NCI-H146 treated with DMSO at 0.1 percent for 48 hours (cell line): ENCODE data around the gene C1orf198.
"Not testable (repeated sequence)": the region's sequence is repeated elsewhere in the genome, so short reads cannot be mapped to it uniquely, and the experiment has no call there.

Experiments
- DNase-seq: peaks from one replicate; lab custom pipeline; 2025; ENCODE audit not compliant: unreplicated experiment; lab: John Stamatoyannopoulos, UW

The C1orf198 gene

GRCh38 chr1:230861489-230861888 is 6.8 kb downstream of the C1orf198 start:
- DNase-seq, result no peak

DNA sequence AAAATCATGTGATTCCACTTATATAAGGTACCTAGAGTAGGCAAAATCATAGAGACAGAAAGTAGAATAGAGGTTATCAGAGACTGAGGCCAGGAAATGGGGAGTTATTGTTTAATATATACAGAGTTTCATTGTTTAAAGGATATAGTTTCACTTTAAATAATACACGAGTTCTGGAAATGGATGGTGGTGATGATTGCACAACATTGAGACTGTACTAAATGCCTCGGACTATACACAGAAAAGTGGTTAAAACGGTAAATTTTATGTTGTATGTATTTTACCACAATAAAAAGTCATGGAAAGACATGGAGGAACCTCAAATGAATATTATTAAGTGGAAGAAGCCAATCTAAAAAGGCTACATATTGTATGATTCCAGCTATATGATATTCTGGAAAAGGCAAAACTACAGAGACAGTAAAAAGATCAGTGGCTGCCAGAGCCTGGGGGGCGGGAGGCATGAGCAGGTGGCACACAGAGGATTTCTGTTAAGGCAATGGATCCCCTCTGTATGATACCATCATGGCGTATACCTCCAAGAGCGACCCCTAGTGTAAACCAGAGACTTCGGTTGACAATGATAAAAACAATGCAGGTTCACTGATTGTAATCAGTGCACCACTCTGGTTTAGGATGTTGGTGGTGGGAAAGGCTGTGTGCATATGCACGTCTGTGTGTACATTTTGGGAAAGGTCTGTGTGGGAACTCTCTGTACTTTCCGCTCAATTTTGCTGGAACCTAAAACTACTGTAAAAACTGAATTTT is 7.5 kb downstream of the C1orf198 start:
- no peak for DNase-seq

DNA sequence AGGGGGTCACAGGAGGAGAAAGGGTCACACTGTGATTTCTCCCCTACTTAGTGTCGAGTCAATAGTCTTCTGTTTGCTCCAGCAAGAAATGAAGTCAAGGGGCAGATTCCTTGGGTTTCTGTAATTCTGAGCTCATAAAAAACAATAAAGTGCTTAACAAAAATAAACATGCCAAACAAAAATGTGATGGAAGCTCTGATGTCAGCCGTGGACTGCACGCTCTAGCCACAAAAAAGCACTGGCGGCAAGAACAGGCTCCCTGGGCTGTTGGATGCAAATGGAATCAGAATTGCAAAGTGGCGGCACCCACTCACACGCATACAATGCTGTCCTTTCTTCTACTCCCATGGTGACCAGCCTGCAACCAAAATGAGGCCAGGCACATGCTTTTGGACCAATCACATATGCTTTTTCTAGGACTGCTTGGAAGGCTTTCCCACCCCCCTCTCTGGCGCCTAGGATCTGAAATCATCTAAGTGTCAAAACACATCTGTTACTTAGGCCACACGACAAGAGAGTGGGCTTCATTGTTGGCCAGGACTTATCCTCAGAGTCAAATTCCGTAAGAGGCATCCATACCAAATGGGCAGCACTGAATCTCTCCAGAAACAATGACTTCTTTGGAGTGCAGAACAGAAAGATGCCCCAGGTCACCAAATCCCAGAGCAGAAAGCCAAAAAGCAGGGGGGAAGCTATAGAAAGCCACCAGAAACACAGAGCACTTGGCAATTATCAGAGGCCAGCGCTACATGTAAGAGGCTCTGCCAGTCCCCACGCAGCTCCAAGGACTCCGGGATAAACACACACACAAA is 9.2 kb downstream of the C1orf198 start:
- DNase-seq, result no peak

- DNase-seq, result no peak
Measured at GRCh38 chr1:230858236-230858820, 10.0 kb downstream of the C1orf198 start.

DNA sequence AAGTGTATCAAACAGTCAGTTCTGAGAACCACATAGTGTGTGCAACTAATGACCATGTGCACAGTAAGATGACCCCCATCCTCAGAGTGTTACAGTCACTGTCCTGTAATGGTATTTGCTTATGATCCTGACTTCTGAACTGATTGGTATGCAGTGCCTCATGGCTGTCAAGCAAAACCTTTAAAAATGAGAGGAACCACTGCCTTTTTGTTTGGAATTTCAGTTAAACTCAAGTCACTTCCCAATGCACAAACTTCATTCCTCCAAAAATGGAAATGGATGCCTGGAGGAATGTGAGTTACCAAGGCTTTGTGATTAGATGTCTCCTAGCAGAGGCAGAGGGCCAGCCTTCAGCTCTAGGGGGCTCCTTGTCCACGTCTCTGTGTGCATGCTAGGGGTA is 10.5 kb downstream of the C1orf198 start:
- no peak for DNase-seq

DNA sequence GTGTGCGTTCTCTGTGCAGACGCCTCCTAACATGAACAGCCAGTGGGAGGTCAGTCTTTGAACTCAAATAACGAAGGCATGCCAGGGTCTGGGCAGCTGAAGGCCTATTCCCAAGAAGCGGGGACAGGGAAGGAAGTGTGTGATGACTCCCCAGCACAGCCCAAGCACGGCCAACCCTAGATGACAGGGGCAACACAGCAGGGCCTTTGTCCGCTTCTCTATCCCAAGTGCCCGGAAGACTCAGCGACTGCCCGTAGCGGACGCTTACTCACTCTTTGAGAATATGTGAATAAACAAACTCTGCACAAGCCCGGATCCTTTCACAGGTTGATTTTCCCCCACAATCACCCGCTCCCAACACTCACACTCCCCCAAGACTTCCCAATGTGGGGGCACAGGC is 11.2 kb downstream of the C1orf198 start:
- DNase-seq, result no peak

- DNase-seq, result no peak
Measured at GRCh38 chr1:230855886-230856285, 12.4 kb downstream of the C1orf198 start.

DNA sequence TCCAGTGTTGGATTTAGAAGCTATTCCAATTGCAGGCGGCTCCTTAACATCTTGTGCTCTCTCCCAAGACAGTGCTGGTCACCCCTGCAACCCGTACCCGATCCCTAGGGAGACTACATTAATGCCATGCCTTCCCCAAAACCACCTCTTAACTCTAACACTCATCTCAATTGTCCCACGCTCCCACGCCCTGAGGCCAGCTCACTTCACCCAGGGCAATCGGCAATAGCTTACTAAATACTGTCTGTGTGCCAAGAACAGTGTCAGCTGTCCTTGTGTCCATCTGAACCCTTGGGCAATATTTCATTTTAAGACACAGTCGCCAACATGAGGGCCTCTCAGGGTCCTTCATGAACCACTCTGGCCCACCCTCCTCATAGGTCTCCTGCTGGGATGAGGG is 13.9 kb downstream of the C1orf198 start:
- DNase-seq, result no peak

GRCh38 chr1:230853731-230854130 is 14.6 kb downstream of the C1orf198 start:
- no peak for DNase-seq

DNA sequence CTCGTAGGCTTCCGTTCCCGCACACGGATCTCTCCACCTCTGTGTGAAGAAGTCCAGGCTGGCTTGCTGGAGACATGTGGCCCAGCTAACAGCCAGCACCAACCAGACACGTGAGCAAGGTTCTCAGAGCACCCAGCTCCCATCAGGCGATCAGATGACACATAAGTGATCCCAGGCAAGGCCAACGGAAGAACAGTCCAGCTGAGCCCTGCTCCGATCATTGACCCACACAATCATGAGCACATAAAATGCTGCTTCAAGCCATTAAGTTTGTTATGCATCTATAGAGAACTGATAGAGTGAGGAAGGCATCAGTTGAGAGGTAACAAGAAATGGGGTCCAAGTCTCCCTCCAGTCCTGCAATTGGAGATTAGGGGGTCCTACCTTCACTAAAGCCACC is 15.4 kb downstream of the C1orf198 start:
- no peak for DNase-seq

- DNase-seq, result no peak
Measured at GRCh38 chr1:230851291-230851691, 17.0 kb downstream of the C1orf198 start.

DNA sequence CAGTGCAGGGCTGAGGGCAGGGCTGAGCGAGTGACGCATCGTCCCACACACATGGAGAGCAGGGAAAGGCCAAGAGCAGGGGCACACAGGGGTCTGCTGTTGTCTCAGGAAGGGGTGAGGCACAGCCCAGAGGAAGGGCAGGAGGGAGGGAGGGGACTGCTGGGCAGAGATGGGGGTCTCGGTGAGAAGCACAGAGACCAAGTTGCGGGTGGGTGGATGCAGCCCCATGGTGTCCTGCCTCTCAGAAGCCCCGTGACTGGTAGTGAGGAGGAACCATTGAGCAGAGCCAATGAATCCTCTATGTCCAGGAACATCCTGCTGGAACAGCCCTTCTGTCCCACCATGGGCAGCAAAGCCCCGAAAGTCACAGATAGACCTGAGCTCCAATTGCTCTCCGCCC is 17.8 kb downstream of the C1orf198 start:
- no peak for DNase-seq

DNA sequence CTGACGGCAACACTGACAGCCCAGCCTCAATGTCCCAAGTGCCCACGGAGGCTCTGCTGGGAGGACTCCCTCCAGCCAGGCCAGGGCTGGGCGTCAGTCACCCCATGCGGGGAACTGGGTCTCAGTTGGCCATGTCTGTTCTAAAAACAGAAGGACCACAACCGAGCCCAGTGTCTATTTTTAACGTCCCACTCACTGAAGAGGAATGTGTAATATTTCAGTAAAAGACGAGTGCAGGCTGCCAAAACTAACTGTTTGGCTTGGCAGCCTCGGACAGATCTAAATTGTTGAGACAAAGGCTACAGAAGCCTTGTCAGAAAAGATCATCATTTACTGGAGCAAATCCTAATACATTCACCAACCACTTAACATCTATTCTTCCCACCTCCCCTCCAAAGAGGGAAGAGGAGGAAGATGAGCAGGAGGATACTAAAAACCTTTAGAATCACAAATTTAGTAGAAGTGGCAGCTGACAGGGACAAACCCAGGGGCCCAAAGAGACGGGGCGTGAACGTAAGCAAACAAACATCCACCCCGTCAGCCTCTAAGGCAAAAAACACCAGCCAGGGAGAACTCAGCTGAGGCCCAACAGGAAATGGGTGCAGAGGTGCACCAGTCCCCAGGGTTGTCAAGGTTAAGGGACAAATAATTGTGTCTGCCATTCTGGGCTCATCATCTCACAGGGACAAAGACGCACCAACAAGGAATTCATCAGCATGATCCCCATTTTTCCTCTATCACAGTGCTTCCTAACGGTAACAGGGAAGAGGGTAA is 18.7 kb downstream of the C1orf198 start:
- no peak for DNase-seq

- DNase-seq, result no peak
Measured at GRCh38 chr1:230848235-230848634, 20.1 kb downstream of the C1orf198 start.

DNA sequence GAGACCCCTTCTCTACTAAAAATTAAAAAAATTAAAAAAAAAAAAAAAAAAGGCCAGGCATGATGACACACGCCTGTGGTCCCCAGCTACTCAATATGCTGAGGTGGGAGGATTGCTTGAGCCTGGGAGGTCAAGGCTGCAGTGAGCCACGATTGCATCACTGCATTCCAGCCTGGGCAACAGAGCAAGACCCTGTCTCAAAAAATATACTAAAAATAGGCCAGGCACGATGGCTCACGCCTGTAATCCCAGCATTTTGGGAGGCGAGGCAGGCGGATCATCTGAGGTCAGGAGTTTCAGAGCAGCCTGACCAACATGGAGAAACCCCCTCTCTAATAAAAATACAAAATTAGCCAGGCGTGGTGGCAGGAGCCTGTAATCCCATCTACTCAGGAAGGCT is 23.1 kb downstream of the C1orf198 start:
- not testable (repeated sequence) for DNase-seq

DNA sequence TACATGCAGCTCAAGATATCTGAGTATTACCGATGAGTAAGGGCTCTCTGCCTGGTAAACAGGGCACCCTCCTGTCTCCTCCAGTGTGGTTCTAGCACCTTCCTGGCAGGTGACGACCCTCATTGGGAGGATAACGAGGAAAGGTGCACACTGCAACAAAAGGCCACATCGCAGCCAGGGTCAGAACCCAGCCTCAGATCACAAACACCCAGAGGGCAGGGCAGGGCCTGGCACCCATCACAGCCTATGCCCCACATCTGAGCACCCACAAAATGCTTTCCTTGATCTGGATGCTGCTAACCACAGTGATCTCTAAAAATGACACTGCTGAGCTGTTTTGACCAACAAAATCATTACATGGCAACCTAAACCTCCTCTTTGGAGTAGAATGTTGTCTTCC is 23.8 kb downstream of the C1orf198 start:
- DNase-seq, result no peak

- no peak for DNase-seq
Measured at GRCh38 chr1:230843503-230844309, 24.6 kb downstream of the C1orf198 start.

- no peak for DNase-seq
Measured at GRCh38 chr1:230842801-230843200, 25.5 kb downstream of the C1orf198 start.

DNA sequence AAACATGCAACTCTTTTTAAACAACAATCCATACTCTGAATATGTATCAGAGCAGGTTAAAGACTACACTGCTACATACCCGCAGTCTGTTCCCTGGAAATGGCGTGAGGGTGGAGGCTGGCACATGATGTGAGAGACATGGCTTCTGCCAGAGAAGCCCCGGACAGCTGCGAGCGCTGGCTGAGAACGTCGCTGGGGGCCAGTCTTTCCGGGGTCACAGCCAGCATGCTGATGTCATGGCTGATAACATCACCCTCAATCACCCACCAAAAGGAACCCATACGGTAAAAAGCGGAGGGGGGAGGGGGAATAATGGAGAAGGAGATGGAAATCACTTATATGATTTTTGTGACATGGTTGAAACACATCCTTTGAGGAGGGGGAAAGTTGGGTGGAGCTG is 29.1 kb downstream of the C1orf198 start:
- no peak for DNase-seq

DNA sequence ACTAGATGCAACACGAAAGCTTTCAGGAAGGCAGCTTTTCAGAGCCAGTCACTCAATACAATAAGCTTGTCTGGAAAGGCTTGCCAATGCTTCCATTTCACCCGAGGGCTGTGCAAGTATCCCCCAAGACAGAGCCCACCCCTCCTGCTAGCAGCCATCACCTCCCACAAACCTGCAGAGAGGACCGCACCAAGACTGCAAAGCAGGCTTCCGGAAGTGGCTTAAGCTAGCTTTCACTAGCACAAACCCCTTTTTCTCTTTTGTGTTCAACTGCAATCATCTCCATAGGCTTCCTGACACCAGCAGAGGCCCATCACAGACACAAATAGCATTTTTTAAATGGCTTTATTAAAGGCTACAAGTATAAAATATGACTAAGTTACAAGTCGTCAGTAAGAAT is 31.5 kb downstream of the C1orf198 start:
- DNase-seq, result no peak
